Hepatocyte (in vitro differentiated cells): ENCODE measurements around the gene CMTM8. TPM values are rescaled to one million over a fixed set of nuclear protein-coding genes. Genes with fewer than 3 reads are reported as not detected.

Source experiments
- DNase-seq: peaks from one replicate; pipeline ENCODE4 v3.0.0-alpha.2; 2016; ENCODE audit warnings: low spot score
- H2AFZ ChIP-seq: fragments of 200-600 bp; sonication (generic); 2 replicates; pipeline ENCODE4 v1.6.0; 2016; ENCODE audit warnings: antibody characterized with exemption, mild to moderate bottlenecking
- H3K27ac ChIP-seq: fragments of 200-600 bp; sonication (generic); 2 replicates; pipeline ENCODE4 v1.5.1; 2016; ENCODE audit warnings: mild to moderate bottlenecking
- H3K27me3 ChIP-seq: fragments of 200-600 bp; sonication (generic); 2 replicates; pipeline ENCODE4 v1.6.1; 2016
- H3K36me3 ChIP-seq: fragments of 200-600 bp; sonication (generic); replicated peaks from 2 replicates; pipeline ENCODE4 v1.5.1; 2016; ENCODE audit warnings: low read depth; ENCODE audit not compliant: insufficient read depth
- H3K4me1 ChIP-seq: fragments of 200-600 bp; sonication (generic); 2 replicates; pipeline ENCODE4 v1.5.1; 2016; ENCODE audit warnings: mild to moderate bottlenecking, moderate library complexity; ENCODE audit not compliant: insufficient read depth
- H3K4me2 ChIP-seq: fragments of 200-600 bp; sonication (generic); 2 replicates; pipeline ENCODE4 v1.6.0; 2016
- H3K4me3 ChIP-seq: fragments of 200-600 bp; sonication (generic); 2 replicates; pipeline ENCODE4 v1.5.1; 2016; ENCODE audit warnings: mild to moderate bottlenecking
- H3K79me2 ChIP-seq: fragments of 200-600 bp; sonication (generic); 2 replicates; pipeline ENCODE4 v1.6.0; 2017; ENCODE audit warnings: mild to moderate bottlenecking
- H3K9me2 ChIP-seq: fragments of 200-600 bp; sonication (generic); replicated peaks from 2 replicates; pipeline ENCODE4 v1.6.0; 2017; ENCODE audit warnings: mild to moderate bottlenecking; ENCODE audit not compliant: insufficient read depth
- H3K9me3 ChIP-seq: fragments of 200-600 bp; sonication (generic); 2 replicates; pipeline ENCODE4 v1.5.1; 2016; ENCODE audit warnings: low read depth, mild to moderate bottlenecking
- H4K20me1 ChIP-seq: fragments of 200-600 bp; sonication (generic); 2 replicates; pipeline ENCODE4 v1.6.0; 2016; ENCODE audit warnings: mild to moderate bottlenecking; ENCODE audit not compliant: insufficient read depth, poor library complexity, severe bottlenecking
- EZH2 ChIP-seq: fragments of 200-600 bp; sonication (generic); IDR thresholded peaks from 2 replicates; pipeline ENCODE4 v1.6.1; 2016; ENCODE audit warnings: antibody characterized with exemption, mild to moderate bottlenecking, borderline replicate concordance
- EZH2phosphoT487 ChIP-seq: fragments of 200-600 bp; sonication (generic); IDR thresholded peaks from one replicate; pipeline ENCODE4 v1.6.1; 2018; ENCODE audit warnings: antibody characterized with exemption, mild to moderate bottlenecking, low read depth, moderate library complexity; ENCODE audit not compliant: unreplicated experiment, severe bottlenecking
- WGBS: methylation state at CpG from one replicate; pipeline ENCODE4 v1.1.6; 2016; ENCODE audit warnings: low lambda C conversion rate; ENCODE audit errors: missing lambda C conversion rate; 5-methylcytosine and 5-hydroxymethylcytosine counted together
- polyA plus RNA-seq: library from polyadenylated mRNA; unstranded; fragments of >200 nt; fragmentation: Nextera tagmentation; extraction: Ambion mirVana; gene quantifications from 2 replicates; pipeline ENCODE4 v1.2.1, GENCODE V29; 2016
- total RNA-seq: library from RNA; depleted of rRNA; stranded (reverse); fragments of >200 nt; gene quantifications from 2 replicates; pipeline ENCODE4 v1.2.3, GENCODE V29; 2014
- TF ChIP-seq, protein P1 (sequence below): fragments of 200-600 bp; sonication (generic); IDR thresholded peaks from 2 replicates; pipeline ENCODE4 v1.5.1; 2016; ENCODE audit warnings: antibody characterized with exemption, mild to moderate bottlenecking; ENCODE audit not compliant: poor library complexity

Gene CMTM8
- total and polyA plus RNA-seq, 2 experiments from 2014 or later = 20.7 to 34.1 TPM

DNA sequence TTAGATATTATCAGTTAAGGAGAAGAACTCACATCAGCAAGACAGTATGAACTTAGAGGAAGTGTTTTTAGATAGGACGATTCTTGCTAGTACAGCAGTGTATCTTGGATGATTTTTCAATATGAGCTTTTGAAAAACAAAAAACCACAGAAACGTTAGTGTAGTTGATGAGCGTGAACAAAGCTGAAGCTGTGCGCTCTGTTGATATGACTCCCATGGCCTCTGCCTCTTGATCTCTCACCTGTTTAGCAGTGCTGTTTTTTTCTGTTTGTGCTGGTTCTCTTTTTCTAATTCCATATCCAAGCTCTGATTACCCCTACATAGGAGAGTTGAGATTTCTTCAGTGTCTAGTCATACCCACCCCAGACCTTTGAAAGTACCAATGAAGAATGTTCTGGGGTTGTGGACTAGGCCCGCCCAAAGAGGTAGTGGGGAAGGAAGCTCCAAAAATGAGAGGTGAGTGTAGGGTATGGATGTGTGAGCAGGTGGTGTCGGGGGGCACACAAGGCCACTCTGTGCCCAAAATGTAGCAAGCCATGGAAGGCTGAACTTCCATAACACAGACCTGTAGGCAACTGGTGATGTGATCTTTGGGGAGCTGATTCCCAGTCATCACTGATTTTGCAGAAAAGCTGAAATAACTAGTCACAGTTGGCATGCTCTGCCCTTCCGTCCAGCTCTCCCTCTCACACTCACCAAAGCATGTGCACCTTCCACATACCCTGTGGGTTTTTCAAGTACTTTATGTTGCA, 133.2 kb downstream of the CMTM8 start:
- H3K9me2 ChIP-seq = no peaks in the 10 kb centered on the region
- H3K4me1 ChIP-seq = peaks cover 6% of the 10 kb centered on the region
- no peak for DNase-seq
- no peaks in the 10 kb centered on the region for H3K9me3 ChIP-seq
- no peaks in the 10 kb centered on the region for H3K27me3 ChIP-seq
- no peak overlapping the region for H2AFZ ChIP-seq
- H3K79me2 ChIP-seq = no peaks in the 10 kb centered on the region
- TF ChIP-seq, protein P1, sequence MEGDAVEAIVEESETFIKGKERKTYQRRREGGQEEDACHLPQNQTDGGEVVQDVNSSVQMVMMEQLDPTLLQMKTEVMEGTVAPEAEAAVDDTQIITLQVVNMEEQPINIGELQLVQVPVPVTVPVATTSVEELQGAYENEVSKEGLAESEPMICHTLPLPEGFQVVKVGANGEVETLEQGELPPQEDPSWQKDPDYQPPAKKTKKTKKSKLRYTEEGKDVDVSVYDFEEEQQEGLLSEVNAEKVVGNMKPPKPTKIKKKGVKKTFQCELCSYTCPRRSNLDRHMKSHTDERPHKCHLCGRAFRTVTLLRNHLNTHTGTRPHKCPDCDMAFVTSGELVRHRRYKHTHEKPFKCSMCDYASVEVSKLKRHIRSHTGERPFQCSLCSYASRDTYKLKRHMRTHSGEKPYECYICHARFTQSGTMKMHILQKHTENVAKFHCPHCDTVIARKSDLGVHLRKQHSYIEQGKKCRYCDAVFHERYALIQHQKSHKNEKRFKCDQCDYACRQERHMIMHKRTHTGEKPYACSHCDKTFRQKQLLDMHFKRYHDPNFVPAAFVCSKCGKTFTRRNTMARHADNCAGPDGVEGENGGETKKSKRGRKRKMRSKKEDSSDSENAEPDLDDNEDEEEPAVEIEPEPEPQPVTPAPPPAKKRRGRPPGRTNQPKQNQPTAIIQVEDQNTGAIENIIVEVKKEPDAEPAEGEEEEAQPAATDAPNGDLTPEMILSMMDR = no peak
- no peak for TF ChIP-seq EZH2
- TF ChIP-seq EZH2phosphoT487 = no peak
- H3K27ac ChIP-seq = no peak overlapping the region
- H3K36me3 ChIP-seq = no peaks in the 10 kb centered on the region
- no peak overlapping the region for H3K4me2 ChIP-seq
- WGBS = 92% methylated on average over 7 of the region's 7 CpGs
- no peak overlapping the region for H3K4me3 ChIP-seq
- H4K20me1 ChIP-seq = no peaks in the 10 kb centered on the region

DNA sequence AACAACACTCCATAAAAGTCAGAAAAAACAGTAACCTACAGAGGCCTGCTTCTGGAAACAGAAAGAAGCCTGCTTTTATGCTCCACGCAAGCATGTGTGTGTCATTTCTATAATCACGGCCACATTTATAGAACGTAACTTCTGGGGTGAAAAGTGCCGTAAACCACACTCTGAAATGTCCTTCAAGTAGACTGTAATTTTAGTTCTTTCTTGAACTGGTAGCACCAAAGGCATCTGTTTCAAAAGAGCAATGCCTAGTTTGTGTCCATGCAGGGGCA, 133.7 kb downstream of the CMTM8 start:
- H3K4me3 ChIP-seq = no peak overlapping the region
- H4K20me1 ChIP-seq = no peaks in the 10 kb centered on the region
- no peak overlapping the region for H3K27ac ChIP-seq
- no peak overlapping the region for H2AFZ ChIP-seq
- no peak for TF ChIP-seq EZH2phosphoT487
- TF ChIP-seq EZH2 = no peak
- TF ChIP-seq, protein P1 = no peak
- H3K4me1 ChIP-seq = peaks cover under 1% of the 10 kb centered on the region
- 56% methylated on average over 4 of the region's 4 CpGs for WGBS
- H3K36me3 ChIP-seq = no peaks in the 10 kb centered on the region
- no peak for DNase-seq
- no peaks in the 10 kb centered on the region for H3K79me2 ChIP-seq
- H3K9me3 ChIP-seq = no peaks in the 10 kb centered on the region
- H3K9me2 ChIP-seq = no peaks in the 10 kb centered on the region
- no peak overlapping the region for H3K4me2 ChIP-seq
- no peaks in the 10 kb centered on the region for H3K27me3 ChIP-seq

DNA sequence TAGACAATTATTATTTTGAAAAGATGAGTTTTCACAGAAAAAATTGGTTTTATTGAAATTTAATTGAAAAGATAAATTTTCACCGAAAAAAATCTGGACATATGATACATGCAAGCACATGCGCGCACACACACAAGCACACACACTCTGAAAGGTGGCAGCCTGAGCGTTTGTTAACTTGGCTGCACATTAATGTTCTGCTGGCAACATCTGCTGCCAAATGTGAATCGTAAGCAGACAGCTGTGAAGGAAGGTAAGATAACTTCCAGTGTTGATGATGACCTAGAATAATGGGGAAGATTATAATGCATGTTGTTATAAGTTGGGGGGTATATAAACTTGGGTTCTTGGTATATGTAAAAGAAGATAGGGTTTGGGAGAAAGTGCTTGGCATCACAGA, 134.8 kb downstream of the CMTM8 start:
- H4K20me1 ChIP-seq = no peaks in the 10 kb centered on the region
- no peak overlapping the region for H2AFZ ChIP-seq
- H3K36me3 ChIP-seq = no peaks in the 10 kb centered on the region
- no peaks in the 10 kb centered on the region for H3K27me3 ChIP-seq
- no peak overlapping the region for H3K4me2 ChIP-seq
- no peak overlapping the region for H3K4me3 ChIP-seq
- no peak overlapping the region for H3K27ac ChIP-seq
- DNase-seq = no peak
- no peaks in the 10 kb centered on the region for H3K9me2 ChIP-seq
- WGBS = 90% methylated on average over 5 of the region's 5 CpGs
- H3K9me3 ChIP-seq = no peaks in the 10 kb centered on the region
- TF ChIP-seq EZH2phosphoT487 (no peak), EZH2 (no peak)
- TF ChIP-seq, protein P1 = no peak
- no peaks in the 10 kb centered on the region for H3K4me1 ChIP-seq
- no peaks in the 10 kb centered on the region for H3K79me2 ChIP-seq

DNA sequence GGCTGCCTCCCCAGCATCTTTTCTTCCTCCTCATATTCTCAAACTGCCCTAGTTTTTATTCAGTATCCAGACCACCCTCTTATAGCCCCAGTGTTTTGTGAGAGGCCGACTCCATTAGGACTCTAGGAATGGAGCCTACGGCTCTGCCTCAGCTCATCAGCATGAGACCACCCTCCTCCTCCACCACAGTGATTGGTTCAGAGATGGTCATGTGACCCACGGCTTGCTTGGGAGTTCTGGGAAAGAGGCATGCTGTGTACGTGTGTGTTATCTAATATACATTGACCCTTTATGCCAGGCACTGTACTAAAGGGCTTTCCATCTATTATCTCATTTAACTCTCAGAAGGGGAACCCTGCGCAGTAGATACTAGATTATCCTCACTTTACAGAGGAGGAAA, 135.4 kb downstream of the CMTM8 start:
- no peak overlapping the region for H3K4me2 ChIP-seq
- TF ChIP-seq, protein P1 = no peak
- TF ChIP-seq EZH2 (no peak), EZH2phosphoT487 (no peak)
- H3K36me3 ChIP-seq = no peaks in the 10 kb centered on the region
- no peak for DNase-seq
- no peaks in the 10 kb centered on the region for H4K20me1 ChIP-seq
- no peak overlapping the region for H2AFZ ChIP-seq
- H3K27me3 ChIP-seq = no peaks in the 10 kb centered on the region
- H3K27ac ChIP-seq = no peak overlapping the region
- H3K79me2 ChIP-seq = no peaks in the 10 kb centered on the region
- no peaks in the 10 kb centered on the region for H3K9me2 ChIP-seq
- H3K9me3 ChIP-seq = no peaks in the 10 kb centered on the region
- H3K4me1 ChIP-seq = no peaks in the 10 kb centered on the region
- WGBS = 84% methylated on average over 5 of the region's 5 CpGs
- H3K4me3 ChIP-seq = no peak overlapping the region
